HG02973 (cell line): ENCODE results near the gene ZCCHC13.
A peak's percentile ranks its signal among the peaks of the same experiment; 100 is the strongest.
"Not testable (repeated sequence)": the region's sequence is repeated elsewhere in the genome, so short reads cannot be mapped to it uniquely, and the experiment has no call there.

Experiments used
- ATAC-seq: cut with Tn5 transposase; IDR thresholded peaks from one replicate; pipeline ENCODE4 v1.9.1; 2021; ENCODE audit warnings: moderate library complexity; ENCODE audit not compliant: unreplicated experiment

The ZCCHC13 gene

GRCh38 chrX:74319321-74319720, 15.3 kb downstream of the ZCCHC13 start:
- ATAC-seq = not testable (repeated sequence)

GRCh38 chrX:74321191-74321590, 17.2 kb downstream of the ZCCHC13 start:
- no peak for ATAC-seq

- ATAC-seq = no peak
These were observed 20.2 kb downstream of the ZCCHC13 start for GRCh38 chrX:74324131-74324530.

GRCh38 chrX:74325130-74326059, 21.4 kb downstream of the ZCCHC13 start:
- no peak for ATAC-seq

- no peak for ATAC-seq
These were observed 34.9 kb downstream of the ZCCHC13 start for GRCh38 chrX:74338852-74339251.

- no peak for ATAC-seq
These were observed 36.1 kb downstream of the ZCCHC13 start for GRCh38 chrX:74340051-74340450.

- not testable (repeated sequence) for ATAC-seq
These were observed 38.2 kb downstream of the ZCCHC13 start for GRCh38 chrX:74342211-74342610.

GRCh38 chrX:74343343-74344279, 39.6 kb downstream of the ZCCHC13 start:
- peak; percentile 82 for ATAC-seq

GRCh38 chrX:74344280-74344622, 40.3 kb downstream of the ZCCHC13 start:
- ATAC-seq = no peak

- ATAC-seq = no peak
These were observed 42.1 kb downstream of the ZCCHC13 start for GRCh38 chrX:74346088-74346487.

- no peak for ATAC-seq
These were observed 45.4 kb downstream of the ZCCHC13 start for GRCh38 chrX:74349387-74349786.

- no peak for ATAC-seq
These were observed 47.8 kb downstream of the ZCCHC13 start for GRCh38 chrX:74351760-74352159.

GRCh38 chrX:74353984-74354383, 50.0 kb downstream of the ZCCHC13 start:
- ATAC-seq = no peak
